ENCODE data around the gene MBOAT1. TPM values are rescaled to one million over a fixed set of nuclear protein-coding genes. Genes with fewer than 3 reads are reported as not detected.

MBOAT1 gene
- total and polyA plus RNA-seq, 7 donors: 0.31 to 2.7 (median 0.84) TPM

GRCh38 chr6:20202699-20203302 lies 9.5 kb downstream of the MBOAT1 start:
- H3K4me1 ChIP-seq: no peaks in the 10 kb centered on the region
- DNase-seq (no peak), ATAC-seq (no peak)
- intact Hi-C loops (cut with DNase I): no loop called here
- no peak overlapping the region for H3K27ac ChIP-seq
- no peak for TF ChIP-seq CTCF (IDR thresholded peaks at IDR 0.05)
- no peak overlapping the region for H3K4me3 ChIP-seq
- no peaks in the 10 kb centered on the region for H3K27me3 ChIP-seq (ENCODE audit: insufficient read depth in 3 of 3, low read length in 2 of 3)
- H3K9me3 ChIP-seq: no peaks in the 10 kb centered on the region
- no peaks in the 10 kb centered on the region for H3K36me3 ChIP-seq (ENCODE audit: insufficient read depth in 1 of 2, low read depth in 1 of 2)
- 68 to 87% (median 81%) methylated on average over 3 of the region's 3 CpGs for WGBS, 3 donors

GRCh38 chr6:20202324-20202658 lies 10.0 kb downstream of the MBOAT1 start:
- no peaks in the 10 kb centered on the region for H3K9me3 ChIP-seq
- H3K4me1 ChIP-seq: no peaks in the 10 kb centered on the region
- no peak for ATAC-seq
- H3K4me3 ChIP-seq: no peak overlapping the region
- H3K36me3 ChIP-seq (ENCODE audit: insufficient read depth in 1 of 2, low read depth in 1 of 2): no peaks in the 10 kb centered on the region
- intact Hi-C loops (cut with DNase I): no loop called here
- no peaks in the 10 kb centered on the region for H3K27me3 ChIP-seq (ENCODE audit: insufficient read depth in 3 of 3, low read length in 2 of 3)
- 60 to 63% (median 60%) methylated on average over 1 of the region's 1 CpG for WGBS, 3 donors
- no peak overlapping the region for H3K27ac ChIP-seq
- TF ChIP-seq CTCF (IDR thresholded peaks at IDR 0.05): no peak
- DNase-seq: no peak

GRCh38 chr6:20200761-20201630 lies 11.3 kb downstream of the MBOAT1 start:
- no peak for TF ChIP-seq CTCF (IDR thresholded peaks at IDR 0.05)
- intact Hi-C loops (cut with DNase I): no loop called here
- WGBS, 3 donors: 60 to 72% (median 68%) methylated on average over 8 of the region's 8 CpGs
- Histone ChIP-seq H3K4me3 (no peak overlapping the region), H3K9me3 (no peaks in the 10 kb centered on the region), H3K27ac (no peak overlapping the region), H3K27me3 (ENCODE audit: insufficient read depth in 3 of 3, low read length in 2 of 3) (no peaks in the 10 kb centered on the region), H3K36me3 (ENCODE audit: insufficient read depth in 1 of 2, low read depth in 1 of 2) (no peaks in the 10 kb centered on the region), H3K4me1 (no peaks in the 10 kb centered on the region)
- no peak for ATAC-seq
- DNase-seq: no peak

- DNase-seq: no peak
- Histone ChIP-seq H3K4me3 (no peak overlapping the region), H3K27ac (no peak overlapping the region), H3K36me3 (ENCODE audit: insufficient read depth in 1 of 2, low read depth in 1 of 2) (no peaks in the 10 kb centered on the region), H3K4me1 (no peaks in the 10 kb centered on the region), H3K9me3 (no peaks in the 10 kb centered on the region), H3K27me3 (ENCODE audit: insufficient read depth in 3 of 3, low read length in 2 of 3) (no peaks in the 10 kb centered on the region)
- ATAC-seq: no peak
- no peak for TF ChIP-seq CTCF (IDR thresholded peaks at IDR 0.05)
- 51 to 76% (median 63%) methylated on average over 6 of the region's 6 CpGs for WGBS, 3 donors
- intact Hi-C loops (cut with DNase I): no loop called here
These were observed 13.5 kb downstream of the MBOAT1 start for GRCh38 chr6:20198775-20199174.
